HepG2 (cell line): ENCODE measurements around the gene ATN1. TPM values are rescaled to one million over a fixed set of nuclear protein-coding genes. Genes with fewer than 3 reads are reported as not detected.
"Not testable (repeated sequence)": the region's sequence is repeated elsewhere in the genome, so short reads cannot be mapped to it uniquely, and the experiment has no call there.

ENCODE experiments used
- ATAC-seq: fragments of 200-7000 bp; cut with Tn5 transposase; 3 replicates; pipeline ENCODE4 v1.9.1; 2020; ENCODE audit warnings: mild to moderate bottlenecking, moderate library complexity
- BruUV-seq: library from RNA; stranded (reverse); fragments of 400-500 nt; replicated peaks from 2 replicates; lab custom pipeline; 2021; lab: Mats Ljungman, UMichigan
- CTCF ChIA-PET: fragments of 300-600 bp; formaldehyde crosslinking; extraction: SDS; loops from one replicate; lab custom pipeline; 2021; ENCODE audit warnings: low total read pairs, inconsistent platforms, low intra/inter-chr PET ratio; lab: Yijun Ruan, JAX
- POLR2A ChIA-PET: fragments of 350-600 bp; sonication (Branson Sonifier 250); formaldehyde crosslinking; loops from one replicate; lab custom pipeline; 2020; ENCODE audit warnings: antibody characterized with exemption, inconsistent platforms; lab: Yijun Ruan, JAX
- DNase-seq: peaks from one replicate; pipeline ENCODE4 v3.0.0-alpha.2; 2015; ENCODE audit warnings: low spot score
- FAIRE-seq: peaks from 3 replicates; lab custom pipeline; 2011; peaks lifted over from hg19 to GRCh38; lab: Jason Lieb, UNC
- H2AFZ ChIP-seq: one replicate; pipeline ENCODE4 v1.6.1; 2011; ENCODE audit warnings: low read length, inconsistent platforms
- H3K27ac ChIP-seq: fragments of 300-600 bp; 3 replicates; pipeline ENCODE4 v1.8.0; 2011; ENCODE audit warnings: mixed run types, mild to moderate bottlenecking, mixed read lengths, low read length, inconsistent platforms; ENCODE audit not compliant: insufficient read depth; ENCODE audit errors: extremely low read length
- H3K27me3 ChIP-seq, 2 experiments: fragments of 200-600 bp in 1 of 2; 2 replicates in 1 of 2; 3 replicates in 1 of 2; pipeline versions ENCODE4 v1.6.0 to v1.8.0; 2011; ENCODE audit warnings: low read length in 2 of 2, mild to moderate bottlenecking in 2 of 2, moderate library complexity in 2 of 2, inconsistent platforms in 1 of 2; ENCODE audit not compliant: insufficient read depth in 2 of 2, control insufficient read depth in 1 of 2
- H3K36me3 ChIP-seq, 2 experiments: fragments of 200-600 bp in 1 of 2; replicated peaks in 1 of 2; 2 replicates in 1 of 2; 3 replicates in 1 of 2; pipeline versions ENCODE4 v1.5.1 to v1.8.0; 2011; ENCODE audit warnings: low read length in 2 of 2, inconsistent platforms in 1 of 2; ENCODE audit not compliant: insufficient read depth in 2 of 2, control insufficient read depth in 1 of 2
- H3K4me1 ChIP-seq: 2 replicates; pipeline ENCODE4 v1.5.1; 2012; ENCODE audit warnings: low read length, inconsistent platforms; ENCODE audit not compliant: insufficient read depth
- H3K4me2 ChIP-seq: 2 replicates; pipeline ENCODE4 v1.6.0; 2011; ENCODE audit warnings: low read depth, low read length, inconsistent platforms
- H3K4me3 ChIP-seq, 3 experiments: fragments of 200-600 bp in 1 of 3; sonication (generic), shearing (Covaris generic) in 1 of 3; replicated peaks in 1 of 3; 2 replicates each; pipeline ENCODE4 v1.5.1; 2011 to 2016; ENCODE audit warnings: low read length in 3 of 3, inconsistent platforms in 2 of 3, low read depth in 2 of 3, mild to moderate bottlenecking in 2 of 3, control low read depth in 1 of 3, mixed read lengths in 1 of 3; ENCODE audit not compliant: insufficient read depth in 1 of 3
- H3K79me2 ChIP-seq: one replicate; pipeline ENCODE4 v1.6.1; 2011; ENCODE audit warnings: low read length, inconsistent platforms; ENCODE audit not compliant: insufficient read depth
- H3K9ac ChIP-seq: 2 replicates; pipeline ENCODE4 v1.6.0; 2011; ENCODE audit warnings: mild to moderate bottlenecking, low read depth, low read length, inconsistent platforms; ENCODE audit not compliant: insufficient read depth
- H3K9me3 ChIP-seq: 2 replicates; pipeline ENCODE4 v1.5.1; 2012; ENCODE audit warnings: mild to moderate bottlenecking, low read length
- H4K20me1 ChIP-seq: 2 replicates; pipeline ENCODE4 v1.6.0; 2011; ENCODE audit warnings: inconsistent platforms, mild to moderate bottlenecking, low read length, moderate library complexity; ENCODE audit not compliant: insufficient read depth
- ARID4A ChIP-seq: sonication (generic); formaldehyde crosslinking; IDR thresholded peaks from 2 replicates; pipeline ENCODE4 v1.5.0; 2020; ENCODE audit warnings: mild to moderate bottlenecking, missing genetic modification reagents, borderline replicate concordance
- KMT2B ChIP-seq: IDR thresholded peaks from 2 replicates; pipeline ENCODE4 v1.6.1; 2016; ENCODE audit warnings: missing genetic modification reagents, missing compliant biosample characterization
- MAFF ChIP-seq: IDR thresholded peaks from 2 replicates; pipeline ENCODE4 v1.6.1; 2011; ENCODE audit warnings: low read depth, low read length, improper control_type of control experiment
- MAFK ChIP-seq, 2 experiments: IDR thresholded peaks in 1 of 2; conservative IDR thresholded peaks in 1 of 2; 2 replicates each; pipeline ENCODE4 v1.6.1; 2011; ENCODE audit warnings: improper control_type of control experiment in 2 of 2, low read length in 2 of 2
- ZNF121 ChIP-seq: sonication (generic); formaldehyde crosslinking; IDR thresholded peaks from 2 replicates; pipeline ENCODE4 v1.5.0; 2020; ENCODE audit warnings: mild to moderate bottlenecking, missing genetic modification reagents
- ZNF460 ChIP-seq: sonication (generic); formaldehyde crosslinking; IDR thresholded peaks from 2 replicates; pipeline ENCODE4 v1.5.1; 2020; ENCODE audit warnings: missing genetic modification reagents, mild to moderate bottlenecking, borderline replicate concordance
- WGBS: methylation state at CpG from one replicate; pipeline ENCODE4 v1.1.6; 2017; ENCODE audit warnings: low lambda C conversion rate; 5-methylcytosine and 5-hydroxymethylcytosine counted together
- in situ Hi-C: cut with HindIII; loops from 2 replicates; pipeline ENCODE4 v1.10.0; 2017; ENCODE audit warnings: low pct_unique_long_range_greater_than_20kb; ENCODE audit not compliant: extremely low pct_ligation_motif_present
- intact Hi-C: fragments of 100-400 bp; cut with micrococcal nuclease; formaldehyde crosslinking; loops from one replicate; pipeline ENCODE4 v1.10.0; 2022; ENCODE audit not compliant: unreplicated experiment
- polyA plus RNA-seq, 8 experiments: library from polyadenylated mRNA; depleted of rRNA in 3 of 8; stranded (reverse) in 7 of 8; unstranded in 1 of 8; fragments of >200 nt; fragmentation: Illumina TruSeq in 4 of 8; extraction: Trizol in 4 of 8; gene quantifications; 2 replicates each; pipeline versions ENCODE4 v1.2.1 to v1.2.3, GENCODE V29; 2011 to 2016; ENCODE audit warnings: low read depth in 4 of 8, missing spikeins in 1 of 8, mixed read lengths in 1 of 8; ENCODE audit not compliant: insufficient read depth in 1 of 8
- total RNA-seq, 5 experiments: library from RNA; depleted of rRNA; stranded (reverse); fragments of >200 nt; fragmentation: Illumina TruSeq; extraction: Trizol; gene quantifications; 2 replicates each; pipeline ENCODE4 v1.2.3, GENCODE V29; 2016; ENCODE audit warnings: low read depth in 1 of 5

ATN1 gene
- total and polyA plus RNA-seq, 2 of the 13 experiments (the other 11 are each of a cell fraction or from before 2014, with no cell fraction given) = 2.1 to 8.6 TPM

- Histone ChIP-seq H3K36me3 (peaks cover 0 to 1% of the 10 kb centered on the region in 2 experiments; a peak in 2 of 5 replicates), H3K27ac (peak overlapping the region; percentile 19), H2AFZ (no peak overlapping the region), H3K9ac (no peak overlapping the region), H3K4me2 (no peak overlapping the region), H3K4me3 (no peak overlapping the region), H3K79me2 (no peaks in the 10 kb centered on the region), H4K20me1 (no peaks in the 10 kb centered on the region), H3K4me1 (peaks cover 54% of the 10 kb centered on the region)
- FAIRE-seq (no peak), DNase-seq (no peak), ATAC-seq (no peak)
- WGBS = 90% methylated on average over 2 of the region's 2 CpGs
- intact Hi-C loops (no loop called here), in situ Hi-C loops (no loop called here)
- ChIA-PET CTCF (no interaction called here), POLR2A (interaction anchor here (1.8 to 3.0 kb wide), 2 partner anchors 16 to 55 kb away, joined by 4 to 25 read pairs; partner anchors contain the start of genes C12orf57, RNU7-1 and SPSB2)
- no TSS peak for BruUV-seq
- TF ChIP-seq KMT2B (CRISPR knock-in tag) (no peak), MAFF (peak; percentile 92), MAFK (conservative IDR thresholded peaks at IDR 0.05 in 1 of 2, IDR thresholded peaks at IDR 0.05 in 1 of 2; ENCODE audit: low read length in 2 of 2) (peak; percentile 95 to 96)
- TF ChIP-seq, all 625 proteins: peak for 2
- Histone ChIP-seq H3K9me3 (no peaks in the 10 kb centered on the region), H3K27me3 (no peaks in the 10 kb centered on the region; a peak in 1 of 5 replicates)
Observed at GRCh38 chr12:6888360-6888759, 39.4 kb upstream of the ATN1 start.

GRCh38 chr12:6888794-6889193 is 39.0 kb upstream of the ATN1 start:
- H3K36me3 ChIP-seq, H3K9ac ChIP-seq, H3K4me3 ChIP-seq, H3K27me3 ChIP-seq, BruUV-seq, ATAC-seq, H3K4me2 ChIP-seq, intact Hi-C loops, DNase-seq, H4K20me1 ChIP-seq, H2AFZ ChIP-seq, H3K79me2 ChIP-seq, in situ Hi-C loops, CTCF ChIA-PET, H3K9me3 ChIP-seq, FAIRE-seq: not testable (repeated sequence)
- POLR2A ChIA-PET = interaction anchor here (1.4 to 3.0 kb wide), 2 partner anchors 17 to 56 kb away, joined by 3 to 25 read pairs; partner anchors contain the start of genes C12orf57 and SPSB2
- H3K4me1 ChIP-seq = peaks cover 52% of the 10 kb centered on the region
- WGBS = 51% methylated on average over 7 of the region's 7 CpGs
- H3K27ac ChIP-seq = peak overlapping the region; percentile 19
- TF ChIP-seq ZNF460 (CRISPR knock-in tag) (peak; percentile 61; the same call in 1 of the 2 replicates), ARID4A (CRISPR knock-in tag) (peak; percentile 28; the same call in 1 of the 2 replicates), ZNF121 (CRISPR knock-in tag) (peak; percentile 66)
